Cardiac muscle cell (in vitro differentiated cells and primary cell): ENCODE data around the gene ZNF804B. TPM values are rescaled to one million over a fixed set of nuclear protein-coding genes. Genes with fewer than 3 reads are reported as not detected.

ENCODE experiments used
- DNase-seq, 2 donors: peaks; one replicate each; pipeline versions ENCODE4 v3.0.0 to v3.0.0-alpha.2; 2010 to 2017; ENCODE audit warnings: low read depth in 1 of 2, low spot score in 1 of 2
- H3K27ac ChIP-seq: fragments of 200-600 bp; sonication (generic); 2 replicates; pipeline ENCODE4 v1.5.1; 2016
- H3K27me3 ChIP-seq: fragments of 200-600 bp; sonication (generic); 2 replicates; pipeline ENCODE4 v1.6.0; 2016; ENCODE audit warnings: control low read depth
- H3K36me3 ChIP-seq: fragments of 200-600 bp; sonication (generic); 2 replicates; pipeline ENCODE4 v1.5.1; 2016; ENCODE audit warnings: control low read depth
- H3K4me1 ChIP-seq: fragments of 200-600 bp; sonication (generic); 2 replicates; pipeline ENCODE4 v1.8.1; 2017; ENCODE audit warnings: low read depth, mild to moderate bottlenecking, mixed run types
- H3K4me3 ChIP-seq: fragments of 200-600 bp; sonication (generic); 2 replicates; pipeline ENCODE4 v1.5.1; 2016; ENCODE audit warnings: mild to moderate bottlenecking
- H3K9me3 ChIP-seq: fragments of 200-600 bp; sonication (generic); 2 replicates; pipeline ENCODE4 v1.5.1; 2017; ENCODE audit warnings: low read depth, mild to moderate bottlenecking, control low read depth
- CTCF ChIP-seq: IDR thresholded peaks from 2 replicates; pipeline ENCODE4 v1.5.1; 2012; ENCODE audit warnings: low read depth, mild to moderate bottlenecking, low read length
- polyA plus RNA-seq: library from polyadenylated mRNA; unstranded; fragments of >200 nt; fragmentation: Nextera tagmentation; extraction: Ambion mirVana; gene quantifications from 2 replicates; pipeline ENCODE4 v1.2.1, GENCODE V29; 2016
- total RNA-seq: library from RNA; depleted of rRNA; stranded (reverse); fragments of >200 nt; gene quantifications from 2 replicates; pipeline ENCODE4 v1.2.3, GENCODE V29; 2016

Gene ZNF804B
- total and polyA plus RNA-seq, 2 experiments from 2014 or later, result 0.06 TPM; not detected in 1

- Histone ChIP-seq H3K27me3 (no peaks in the 10 kb centered on the region), H3K4me3 (no peak overlapping the region), H3K36me3 (no peaks in the 10 kb centered on the region), H3K4me1 (no peaks in the 10 kb centered on the region), H3K9me3 (no peaks in the 10 kb centered on the region), H3K27ac (no peak overlapping the region)
- DNase-seq, result no peak
- no peak for TF ChIP-seq CTCF
Observed at GRCh38 chr7:89308535-89308934, 549.0 kb downstream of the ZNF804B start.

GRCh38 chr7:89311886-89312285 is 552.4 kb downstream of the ZNF804B start:
- Histone ChIP-seq H3K4me1 (no peaks in the 10 kb centered on the region), H3K36me3 (no peaks in the 10 kb centered on the region), H3K9me3 (no peaks in the 10 kb centered on the region), H3K4me3 (no peak overlapping the region), H3K27ac (no peak overlapping the region), H3K27me3 (no peaks in the 10 kb centered on the region)
- no peak for TF ChIP-seq CTCF
- DNase-seq, result no peak

GRCh38 chr7:89312551-89312950 is 553.1 kb downstream of the ZNF804B start:
- no peaks in the 10 kb centered on the region for H3K4me1 ChIP-seq
- no peak for TF ChIP-seq CTCF
- H3K4me3 ChIP-seq, result no peak overlapping the region

GRCh38 chr7:89316584-89317251 is 557.2 kb downstream of the ZNF804B start:
- H3K27ac ChIP-seq, result no peak overlapping the region
- no peak for TF ChIP-seq CTCF

More at GRCh38 chr7:89312551-89312950, 553.1 kb downstream of the ZNF804B start:
- Histone ChIP-seq H3K9me3 (no peaks in the 10 kb centered on the region), H3K27ac (no peak overlapping the region), H3K27me3 (no peaks in the 10 kb centered on the region), H3K36me3 (no peaks in the 10 kb centered on the region)
- no peak for DNase-seq

GRCh38 chr7:89332026-89332425 is 572.5 kb downstream of the ZNF804B start:
- Histone ChIP-seq H3K27ac (no peak overlapping the region), H3K9me3 (no peaks in the 10 kb centered on the region), H3K36me3 (no peaks in the 10 kb centered on the region), H3K4me3 (no peak overlapping the region), H3K27me3 (no peaks in the 10 kb centered on the region), H3K4me1 (no peaks in the 10 kb centered on the region)
- TF ChIP-seq CTCF, result no peak
- no peak for DNase-seq

More at GRCh38 chr7:89316584-89317251, 557.2 kb downstream of the ZNF804B start:
- no peaks in the 10 kb centered on the region for H3K27me3 ChIP-seq
- no peak overlapping the region for H3K4me3 ChIP-seq
- no peak for DNase-seq
- H3K4me1 ChIP-seq, result no peaks in the 10 kb centered on the region
- H3K36me3 ChIP-seq, result no peaks in the 10 kb centered on the region
- no peaks in the 10 kb centered on the region for H3K9me3 ChIP-seq
